ENCODE results near the gene CISTR.

- TF ChIP-seq CTCF (IDR thresholded peaks at IDR 0.05; ENCODE audit: low read depth, low read length) (no peak), POLR2A (IDR thresholded peaks at IDR 0.05; ENCODE audit: extremely low read depth, insufficient read length) (no peak), MYC (IDR thresholded peaks at IDR 0.05; ENCODE audit: low read depth, low read length) (no peak), MAX (IDR thresholded peaks at IDR 0.05; ENCODE audit: low read depth, low read length) (no peak)
Observed at GRCh38 chr12:53726946-53727309, 24.9 kb downstream of the CISTR start.

All from NB4 (cell line).